OCI-LY1 (cell line): Measurements from ENCODE around the gene CCBE1.

Experiments
- H2AFZ ChIP-seq: fragments of 200-600 bp; sonication (generic), shearing (Covaris generic); 2 replicates; pipeline ENCODE4 v1.6.0; 2014; ENCODE audit warnings: antibody characterized with exemption, mild to moderate bottlenecking, low read length
- H3F3A ChIP-seq: fragments of 200-600 bp; sonication (generic), shearing (Covaris generic); 2 replicates; pipeline ENCODE4 v1.6.0; 2014; ENCODE audit warnings: mild to moderate bottlenecking, antibody characterized with exemption, low read length, moderate library complexity; ENCODE audit not compliant: insufficient read depth
- H3K27ac ChIP-seq: fragments of 200-600 bp; sonication (generic); 2 replicates; pipeline ENCODE4 v1.5.1; 2014; ENCODE audit warnings: low read length, mixed run types, mild to moderate bottlenecking, low read depth; ENCODE audit not compliant: poor library complexity, severe bottlenecking
- H3K27me3 ChIP-seq: fragments of 200-600 bp; sonication (generic); 2 replicates; pipeline ENCODE4 v1.6.0; 2014; ENCODE audit warnings: antibody characterized with exemption, mild to moderate bottlenecking, low read length, moderate library complexity; ENCODE audit not compliant: insufficient read depth
- H3K36me3 ChIP-seq: fragments of 200-600 bp; sonication (generic); 2 replicates; pipeline ENCODE4 v1.6.1; 2014; ENCODE audit warnings: mild to moderate bottlenecking, antibody characterized with exemption, low read length, moderate library complexity, mixed read lengths; ENCODE audit not compliant: insufficient read depth
- H3K4me1 ChIP-seq: fragments of 200-600 bp; sonication (generic); 2 replicates; pipeline ENCODE4 v1.5.1; 2014; ENCODE audit warnings: mild to moderate bottlenecking, low read length, moderate library complexity; ENCODE audit not compliant: insufficient read depth, severe bottlenecking
- H3K4me2 ChIP-seq: fragments of 200-600 bp; sonication (generic), shearing (Covaris generic); 2 replicates; pipeline ENCODE4 v1.6.1; 2014; ENCODE audit warnings: low read length
- H3K4me3 ChIP-seq: fragments of 200-600 bp; sonication (generic); 2 replicates; pipeline ENCODE4 v1.5.1; 2014; ENCODE audit warnings: low read length, low read depth, mild to moderate bottlenecking, mixed read lengths; ENCODE audit not compliant: poor library complexity, severe bottlenecking
- H3K79me2 ChIP-seq: fragments of 200-600 bp; shearing (Covaris generic); 2 replicates; pipeline ENCODE4 v1.6.1; 2016; ENCODE audit warnings: mixed run types, low read length, mixed read lengths; ENCODE audit not compliant: insufficient read depth
- H3K9ac ChIP-seq: fragments of 200-600 bp; sonication (generic), shearing (Covaris generic); 2 replicates; pipeline ENCODE4 v1.6.1; 2014; ENCODE audit warnings: mild to moderate bottlenecking, low read length, mixed read lengths
- H3K9me2 ChIP-seq: fragments of 200-600 bp; sonication (generic), shearing (Covaris generic); 2 replicates; pipeline ENCODE4 v1.6.1; 2014; ENCODE audit warnings: low read depth, mild to moderate bottlenecking, low read length, mixed read lengths
- H3K9me3 ChIP-seq: fragments of 200-600 bp; shearing (Covaris generic); 2 replicates; pipeline ENCODE4 v1.6.1; 2014; ENCODE audit warnings: low read length, mixed read lengths
- H4K20me1 ChIP-seq: fragments of 200-600 bp; sonication (generic), shearing (Covaris generic); 2 replicates; pipeline ENCODE4 v1.6.0; 2016; ENCODE audit warnings: mild to moderate bottlenecking, low read length; ENCODE audit not compliant: insufficient read depth
- CTCF ChIP-seq: fragments of 200-600 bp; sonication (generic), shearing (Covaris generic); IDR thresholded peaks from 2 replicates; pipeline ENCODE4 v1.5.1; 2017; ENCODE audit warnings: mild to moderate bottlenecking, antibody characterized with exemption, low read length, moderate library complexity, mixed read lengths
- EZH2 ChIP-seq: fragments of 200-600 bp; sonication (generic), shearing (Covaris generic); IDR thresholded peaks from 2 replicates; pipeline ENCODE4 v1.8.0; 2017; ENCODE audit warnings: borderline replicate concordance, mixed run types, mild to moderate bottlenecking, antibody characterized with exemption, low read length, moderate library complexity, mixed read lengths

Gene CCBE1

GRCh38 chr18:59551902-59552635 is 145.2 kb downstream of the CCBE1 start:
- H2AFZ ChIP-seq, result no peak overlapping the region
- H4K20me1 ChIP-seq, result no peaks in the 10 kb centered on the region
- no peak overlapping the region for H3K9ac ChIP-seq

GRCh38 chr18:59550174-59550516 is 147.1 kb downstream of the CCBE1 start:
- Histone ChIP-seq H3K9me2 (no peaks in the 10 kb centered on the region), H3K4me2 (no peak overlapping the region), H3K79me2 (no peaks in the 10 kb centered on the region), H3F3A (no peaks in the 10 kb centered on the region), H3K4me1 (no peaks in the 10 kb centered on the region), H4K20me1 (no peaks in the 10 kb centered on the region), H3K9ac (no peak overlapping the region), H3K4me3 (no peak overlapping the region), H3K27ac (no peak overlapping the region), H3K36me3 (no peaks in the 10 kb centered on the region), H2AFZ (no peak overlapping the region), H3K27me3 (no peaks in the 10 kb centered on the region), H3K9me3 (no peaks in the 10 kb centered on the region)
- TF ChIP-seq EZH2 (no peak), CTCF (no peak)

More at GRCh38 chr18:59551902-59552635, 145.2 kb downstream of the CCBE1 start:
- Histone ChIP-seq H3K4me2 (no peak overlapping the region), H3F3A (no peaks in the 10 kb centered on the region), H3K79me2 (no peaks in the 10 kb centered on the region), H3K9me2 (no peaks in the 10 kb centered on the region), H3K27me3 (no peaks in the 10 kb centered on the region), H3K4me3 (no peak overlapping the region), H3K36me3 (no peaks in the 10 kb centered on the region), H3K9me3 (no peaks in the 10 kb centered on the region), H3K27ac (no peak overlapping the region), H3K4me1 (no peaks in the 10 kb centered on the region)
- TF ChIP-seq CTCF (no peak), EZH2 (no peak)

- Histone ChIP-seq H3K27me3 (no peaks in the 10 kb centered on the region), H3K4me2 (no peak overlapping the region), H2AFZ (no peak overlapping the region), H3K27ac (no peak overlapping the region), H3K9me3 (no peaks in the 10 kb centered on the region), H3K9me2 (no peaks in the 10 kb centered on the region), H3K9ac (no peak overlapping the region), H4K20me1 (no peaks in the 10 kb centered on the region), H3K36me3 (no peaks in the 10 kb centered on the region), H3F3A (no peaks in the 10 kb centered on the region), H3K79me2 (no peaks in the 10 kb centered on the region), H3K4me3 (no peak overlapping the region), H3K4me1 (no peaks in the 10 kb centered on the region)
- no peak for TF ChIP-seq EZH2
- TF ChIP-seq CTCF, result no peak
Measured at GRCh38 chr18:59549503-59550173, 147.6 kb downstream of the CCBE1 start.
